ENCODE measurements around the gene SLC17A8.
"Not testable (repeated sequence)": the region's sequence is repeated elsewhere in the genome, so short reads cannot be mapped to it uniquely, and the experiment has no call there.

The SLC17A8 gene

DNA sequence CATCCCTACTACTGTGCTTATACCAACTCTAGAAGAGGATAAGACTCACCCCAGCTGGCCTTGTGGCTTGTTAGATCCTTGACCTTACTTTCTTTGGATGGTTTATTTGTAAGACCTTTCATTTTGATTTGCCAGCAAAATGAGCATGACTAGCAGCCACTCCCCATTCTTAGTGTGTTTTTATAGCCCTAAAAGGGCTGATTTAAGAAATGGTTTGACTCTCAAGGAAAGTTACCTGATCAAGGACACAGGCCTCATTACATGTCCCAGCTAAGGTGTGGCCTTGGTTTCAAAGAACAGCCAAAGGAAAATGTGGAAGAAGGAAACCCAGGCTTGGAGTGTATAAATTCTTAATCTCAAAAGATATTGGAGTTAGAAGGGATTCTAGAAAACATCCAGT lies 41.4 kb downstream of the SLC17A8 start:
- H3K4me1 ChIP-seq (ENCODE audit: control insufficient read depth, insufficient read depth, low read length) = no peaks in the 10 kb centered on the region
- H3K36me3 ChIP-seq (ENCODE audit: control insufficient read depth, insufficient read depth, low read length) = no peaks in the 10 kb centered on the region
- no peak overlapping the region for H3K9ac ChIP-seq (ENCODE audit: low read depth, low read length)
- no peaks in the 10 kb centered on the region for H3K9me3 ChIP-seq (ENCODE audit: control insufficient read depth, insufficient read depth, low read length)
- no peak overlapping the region for H3K4me3 ChIP-seq (ENCODE audit: low read depth, low read length)
- no peaks in the 10 kb centered on the region for H3K27me3 ChIP-seq (ENCODE audit: control insufficient read depth, insufficient read depth, low read length)

DNA sequence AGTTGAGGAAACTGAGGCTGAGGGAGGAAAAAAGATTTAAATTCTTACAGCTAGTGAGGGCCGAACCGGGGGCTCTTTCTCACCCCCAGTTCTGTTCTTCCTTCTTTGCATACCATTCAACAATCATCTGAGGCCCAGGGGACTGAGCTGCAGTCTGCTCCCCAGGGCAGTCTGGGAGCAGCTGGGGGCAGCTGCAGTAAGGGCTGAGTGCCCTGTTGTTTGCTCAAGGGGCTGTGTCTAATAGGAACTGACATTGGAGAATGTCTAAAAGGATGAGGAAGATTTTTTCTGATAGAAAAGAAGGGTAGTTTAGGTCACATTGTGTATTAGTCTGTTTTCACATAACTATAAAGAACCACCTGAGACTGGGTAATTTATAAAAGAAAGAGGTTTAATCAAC lies 42.2 kb downstream of the SLC17A8 start:
- Histone ChIP-seq H3K36me3 (ENCODE audit: control insufficient read depth, insufficient read depth, low read length) (no peaks in the 10 kb centered on the region), H3K9ac (ENCODE audit: low read depth, low read length) (no peak overlapping the region), H3K9me3 (ENCODE audit: control insufficient read depth, insufficient read depth, low read length) (no peaks in the 10 kb centered on the region), H3K4me1 (ENCODE audit: control insufficient read depth, insufficient read depth, low read length) (no peaks in the 10 kb centered on the region), H3K27me3 (ENCODE audit: control insufficient read depth, insufficient read depth, low read length) (no peaks in the 10 kb centered on the region), H3K4me3 (ENCODE audit: low read depth, low read length) (no peak overlapping the region)

DNA sequence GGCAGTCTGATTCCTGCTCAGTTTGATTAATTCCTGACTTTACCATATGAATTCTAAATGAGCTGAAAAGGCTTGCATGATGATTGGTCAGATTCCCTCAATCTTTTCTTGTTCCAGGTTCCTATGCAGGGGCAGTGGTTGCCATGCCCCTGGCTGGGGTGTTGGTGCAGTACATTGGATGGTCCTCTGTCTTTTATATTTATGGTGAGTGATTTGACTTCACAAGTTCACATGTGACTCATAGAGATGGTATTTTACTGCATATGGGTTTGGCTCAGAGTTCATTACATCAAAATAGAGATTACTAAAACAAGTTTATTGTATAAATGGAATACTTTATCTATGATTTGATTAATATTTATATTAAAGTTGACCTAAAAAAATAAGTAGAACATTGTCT lies 44.8 kb downstream of the SLC17A8 start:
- H3K4me3 ChIP-seq (ENCODE audit: low read depth, low read length) = no peak overlapping the region
- H3K9me3 ChIP-seq (ENCODE audit: control insufficient read depth, insufficient read depth, low read length) = no peaks in the 10 kb centered on the region
- H3K36me3 ChIP-seq (ENCODE audit: control insufficient read depth, insufficient read depth, low read length) = no peaks in the 10 kb centered on the region
- no peak overlapping the region for H3K9ac ChIP-seq (ENCODE audit: low read depth, low read length)
- H3K27me3 ChIP-seq (ENCODE audit: control insufficient read depth, insufficient read depth, low read length) = no peaks in the 10 kb centered on the region
- no peaks in the 10 kb centered on the region for H3K4me1 ChIP-seq (ENCODE audit: control insufficient read depth, insufficient read depth, low read length)

- H3K9me3 ChIP-seq (ENCODE audit: control insufficient read depth, insufficient read depth, low read length) = no peaks in the 10 kb centered on the region
- H3K9ac ChIP-seq (ENCODE audit: low read depth, low read length) = no peak overlapping the region
- no peak overlapping the region for H3K4me3 ChIP-seq (ENCODE audit: low read depth, low read length)
- no peaks in the 10 kb centered on the region for H3K36me3 ChIP-seq (ENCODE audit: control insufficient read depth, insufficient read depth, low read length)
- no peaks in the 10 kb centered on the region for H3K4me1 ChIP-seq (ENCODE audit: control insufficient read depth, insufficient read depth, low read length)
- H3K27me3 ChIP-seq (ENCODE audit: control insufficient read depth, insufficient read depth, low read length) = no peaks in the 10 kb centered on the region
These were observed 45.9 kb downstream of the SLC17A8 start for GRCh38 chr12:100402763-100403162.

DNA sequence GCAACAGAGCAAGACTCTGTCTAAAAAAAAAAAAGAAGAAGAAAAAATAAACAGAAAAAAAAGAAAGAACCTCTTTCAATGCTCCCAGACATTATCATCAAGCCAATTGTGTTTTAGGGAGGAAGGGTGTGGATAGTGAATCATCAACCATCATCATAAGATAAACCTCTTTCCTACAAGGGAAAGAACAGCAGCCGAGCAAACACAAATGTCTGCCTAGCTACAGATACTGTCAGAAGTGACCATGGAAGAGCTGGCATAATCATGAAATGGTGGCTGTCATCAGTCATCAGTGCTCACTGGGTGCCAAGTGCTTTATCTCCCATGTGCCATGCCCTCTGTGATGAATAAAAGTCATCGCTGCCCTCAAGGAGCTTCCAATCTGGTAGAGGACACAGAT lies 46.6 kb downstream of the SLC17A8 start:
- no peaks in the 10 kb centered on the region for H3K27me3 ChIP-seq (ENCODE audit: control insufficient read depth, insufficient read depth, low read length)
- H3K9ac ChIP-seq (ENCODE audit: low read depth, low read length) = no peak overlapping the region
- no peaks in the 10 kb centered on the region for H3K36me3 ChIP-seq (ENCODE audit: control insufficient read depth, insufficient read depth, low read length)
- H3K9me3 ChIP-seq (ENCODE audit: control insufficient read depth, insufficient read depth, low read length) = no peaks in the 10 kb centered on the region
- H3K4me3 ChIP-seq (ENCODE audit: low read depth, low read length) = no peak overlapping the region
- no peaks in the 10 kb centered on the region for H3K4me1 ChIP-seq (ENCODE audit: control insufficient read depth, insufficient read depth, low read length)

DNA sequence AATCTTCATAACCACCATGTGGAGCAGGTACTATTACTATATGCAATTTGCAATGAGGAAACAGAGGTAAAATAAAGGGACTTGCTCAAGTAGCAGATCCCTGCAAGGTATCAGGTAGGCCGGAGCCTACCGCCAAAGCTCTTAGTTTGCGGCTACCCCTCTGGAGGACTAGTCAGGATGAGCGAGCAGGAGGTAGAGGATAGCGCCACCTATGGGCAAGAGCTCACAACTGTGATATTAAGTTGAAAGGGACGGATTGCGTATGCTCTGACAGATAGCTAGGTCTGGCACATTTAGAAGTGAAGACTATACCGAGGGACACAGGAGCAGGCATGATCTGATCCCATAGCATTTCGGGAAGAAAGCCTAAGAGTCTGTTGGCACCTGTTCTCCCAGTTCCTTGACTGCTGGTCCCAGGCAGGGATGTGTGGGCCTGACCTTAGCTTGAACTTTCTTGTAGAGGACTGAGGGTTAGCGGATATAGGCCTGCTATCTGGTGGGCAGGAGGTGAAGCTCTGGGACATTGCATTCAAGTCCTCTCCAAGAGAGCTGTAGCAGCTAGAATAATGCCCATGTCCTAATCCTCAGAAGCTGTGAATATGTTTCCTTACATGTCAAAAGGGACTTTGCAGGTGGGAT lies 48.0 kb downstream of the SLC17A8 start:
- no peaks in the 10 kb centered on the region for H3K27me3 ChIP-seq (ENCODE audit: control insufficient read depth, insufficient read depth, low read length)
- no peaks in the 10 kb centered on the region for H3K9me3 ChIP-seq (ENCODE audit: control insufficient read depth, insufficient read depth, low read length)
- no peak overlapping the region for H3K9ac ChIP-seq (ENCODE audit: low read depth, low read length)
- no peak overlapping the region for H3K4me3 ChIP-seq (ENCODE audit: low read depth, low read length)
- H3K36me3 ChIP-seq (ENCODE audit: control insufficient read depth, insufficient read depth, low read length) = no peaks in the 10 kb centered on the region
- no peaks in the 10 kb centered on the region for H3K4me1 ChIP-seq (ENCODE audit: control insufficient read depth, insufficient read depth, low read length)

DNA sequence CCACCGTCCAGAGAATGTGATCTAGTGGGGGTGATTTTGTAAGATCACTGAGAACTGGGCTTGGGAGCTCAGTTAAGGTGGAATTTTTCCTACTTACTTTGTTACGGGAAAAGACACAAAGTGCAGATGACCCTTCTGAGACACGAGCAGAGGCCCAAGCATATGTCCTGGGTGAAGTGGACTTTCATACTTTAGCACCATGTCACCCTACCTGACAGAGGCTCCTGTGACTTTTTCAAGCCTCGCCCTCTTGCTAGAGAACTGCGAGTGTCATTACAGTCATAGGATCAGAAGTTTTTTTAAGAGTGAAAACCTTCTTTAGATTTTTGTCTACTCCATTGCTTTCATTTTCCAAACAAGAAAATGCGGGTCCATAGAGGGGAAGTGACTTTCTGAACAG lies 56.1 kb downstream of the SLC17A8 start:
- no peaks in the 10 kb centered on the region for H3K27me3 ChIP-seq (ENCODE audit: control insufficient read depth, insufficient read depth, low read length)
- H3K4me1 ChIP-seq (ENCODE audit: control insufficient read depth, insufficient read depth, low read length) = no peaks in the 10 kb centered on the region
- no peaks in the 10 kb centered on the region for H3K36me3 ChIP-seq (ENCODE audit: control insufficient read depth, insufficient read depth, low read length)
- no peak overlapping the region for H3K4me3 ChIP-seq (ENCODE audit: low read depth, low read length)
- no peak overlapping the region for H3K9ac ChIP-seq (ENCODE audit: low read depth, low read length)
- H3K9me3 ChIP-seq (ENCODE audit: control insufficient read depth, insufficient read depth, low read length) = no peaks in the 10 kb centered on the region

DNA sequence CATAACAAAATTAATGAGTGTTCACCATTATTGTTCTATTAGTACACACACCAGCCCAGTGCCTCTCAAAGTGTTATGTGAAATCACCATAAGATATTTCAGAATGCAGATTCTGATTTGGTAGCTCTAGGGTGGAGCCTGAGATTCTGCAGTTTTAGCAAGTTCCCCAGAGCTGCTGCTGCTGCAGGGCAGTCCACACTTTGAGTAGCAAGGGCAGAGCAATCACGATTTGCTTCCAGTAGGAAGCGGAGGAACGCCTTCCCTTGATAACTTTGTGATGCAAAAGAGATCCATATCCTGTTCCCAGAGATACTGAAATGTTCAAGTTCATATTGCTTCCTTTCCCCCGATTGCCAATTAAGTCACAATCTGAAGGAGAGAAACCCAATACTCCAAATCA lies 57.9 kb downstream of the SLC17A8 start:
- Histone ChIP-seq H3K4me1 (ENCODE audit: control insufficient read depth, insufficient read depth, low read length) (no peaks in the 10 kb centered on the region), H3K9me3 (ENCODE audit: control insufficient read depth, insufficient read depth, low read length) (no peaks in the 10 kb centered on the region), H3K36me3 (ENCODE audit: control insufficient read depth, insufficient read depth, low read length) (no peaks in the 10 kb centered on the region), H3K9ac (ENCODE audit: low read depth, low read length) (no peak overlapping the region), H3K4me3 (ENCODE audit: low read depth, low read length) (no peak overlapping the region), H3K27me3 (ENCODE audit: control insufficient read depth, insufficient read depth, low read length) (no peaks in the 10 kb centered on the region)

DNA sequence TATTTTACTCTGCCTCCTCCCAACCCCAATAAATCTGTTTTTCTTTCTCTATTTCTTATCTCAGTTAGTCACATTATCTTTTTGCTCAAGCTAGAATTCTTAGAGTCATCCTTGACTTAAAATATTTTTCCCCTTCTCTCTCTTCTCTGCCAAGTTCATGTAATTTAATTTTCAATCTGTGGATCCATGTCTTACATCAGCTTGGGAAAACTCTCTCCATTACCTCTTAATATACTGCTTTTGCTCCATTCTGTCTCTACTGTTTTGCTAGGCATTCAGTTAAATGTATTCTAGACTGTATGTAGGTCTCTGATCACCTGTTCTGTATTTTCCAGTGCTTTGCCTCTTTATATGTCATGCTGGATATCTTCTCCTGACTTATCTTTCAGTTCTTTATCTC lies 65.8 kb downstream of the SLC17A8 start:
- H3K36me3 ChIP-seq (ENCODE audit: control insufficient read depth, insufficient read depth, low read length) = no peaks in the 10 kb centered on the region
- H3K27me3 ChIP-seq (ENCODE audit: control insufficient read depth, insufficient read depth, low read length) = no peaks in the 10 kb centered on the region
- no peaks in the 10 kb centered on the region for H3K4me1 ChIP-seq (ENCODE audit: control insufficient read depth, insufficient read depth, low read length)
- no peak overlapping the region for H3K4me3 ChIP-seq (ENCODE audit: low read depth, low read length)
- no peak overlapping the region for H3K9ac ChIP-seq (ENCODE audit: low read depth, low read length)
- H3K9me3 ChIP-seq (ENCODE audit: control insufficient read depth, insufficient read depth, low read length) = no peaks in the 10 kb centered on the region

- Histone ChIP-seq H3K9ac (ENCODE audit: low read depth, low read length) (no peak overlapping the region), H3K36me3 (ENCODE audit: control insufficient read depth, insufficient read depth, low read length) (no peaks in the 10 kb centered on the region), H3K27me3 (ENCODE audit: control insufficient read depth, insufficient read depth, low read length) (no peaks in the 10 kb centered on the region), H3K4me1 (ENCODE audit: control insufficient read depth, insufficient read depth, low read length) (no peaks in the 10 kb centered on the region), H3K4me3 (ENCODE audit: low read depth, low read length) (no peak overlapping the region), H3K9me3 (ENCODE audit: control insufficient read depth, insufficient read depth, low read length) (no peaks in the 10 kb centered on the region)
These were observed 69.3 kb downstream of the SLC17A8 start for GRCh38 chr12:100426145-100426544.

- no peaks in the 10 kb centered on the region for H3K36me3 ChIP-seq (ENCODE audit: control insufficient read depth, insufficient read depth, low read length)
- H3K9me3 ChIP-seq (ENCODE audit: control insufficient read depth, insufficient read depth, low read length) = no peaks in the 10 kb centered on the region
- no peaks in the 10 kb centered on the region for H3K27me3 ChIP-seq (ENCODE audit: control insufficient read depth, insufficient read depth, low read length)
- H3K4me3 ChIP-seq (ENCODE audit: low read depth, low read length) = no peak overlapping the region
- H3K9ac ChIP-seq (ENCODE audit: low read depth, low read length) = no peak overlapping the region
- no peaks in the 10 kb centered on the region for H3K4me1 ChIP-seq (ENCODE audit: control insufficient read depth, insufficient read depth, low read length)
These were observed 70.2 kb downstream of the SLC17A8 start for GRCh38 chr12:100427078-100427477.

GRCh38 chr12:100430251-100430650 lies 73.4 kb downstream of the SLC17A8 start:
- H3K36me3 ChIP-seq (ENCODE audit: control insufficient read depth, insufficient read depth, low read length); H3K9me3 ChIP-seq (ENCODE audit: control insufficient read depth, insufficient read depth, low read length); H3K4me1 ChIP-seq (ENCODE audit: control insufficient read depth, insufficient read depth, low read length); H3K4me3 ChIP-seq (ENCODE audit: low read depth, low read length); H3K27me3 ChIP-seq (ENCODE audit: control insufficient read depth, insufficient read depth, low read length); H3K9ac ChIP-seq (ENCODE audit: low read depth, low read length): not testable (repeated sequence)
